Epithelial cell of esophagus (primary cell): Measurements from ENCODE around the gene MACIR.

Source experiments
- DNase-seq: peaks from one replicate; pipeline ENCODE4 v3.0.0; 2010; ENCODE audit warnings: low read depth
- H3K4me3 ChIP-seq: 2 replicates; pipeline ENCODE4 v1.5.1; 2011; ENCODE audit warnings: mild to moderate bottlenecking, low read length, control low read depth
- CTCF ChIP-seq: IDR thresholded peaks from 2 replicates; pipeline ENCODE4 v1.5.1; 2011; ENCODE audit warnings: low read depth, mild to moderate bottlenecking, low read length, control low read depth, inconsistent platforms; ENCODE audit not compliant: insufficient read depth; ENCODE audit errors: missing control alignments

Gene MACIR

GRCh38 chr5:103313056-103313455 is 54.5 kb downstream of the MACIR start:
- no peak overlapping the region for H3K4me3 ChIP-seq
- TF ChIP-seq CTCF: no peak
- no peak for DNase-seq

- TF ChIP-seq CTCF: no peak
- H3K4me3 ChIP-seq: no peak overlapping the region
- DNase-seq: no peak
Observed at GRCh38 chr5:103315455-103315854, 56.9 kb downstream of the MACIR start.

GRCh38 chr5:103327451-103327850 is 68.9 kb downstream of the MACIR start:
- TF ChIP-seq CTCF: no peak
- DNase-seq: no peak
- no peak overlapping the region for H3K4me3 ChIP-seq

- TF ChIP-seq CTCF: no peak
- no peak overlapping the region for H3K4me3 ChIP-seq
- no peak for DNase-seq
Observed at GRCh38 chr5:103327893-103328292, 69.3 kb downstream of the MACIR start.
